HUDEP-2 (cell line): ENCODE results near the gene EPB41L4A.
A peak's percentile ranks its signal among the peaks of the same experiment; 100 is the strongest.
"Not testable (repeated sequence)": the region's sequence is repeated elsewhere in the genome, so short reads cannot be mapped to it uniquely, and the experiment has no call there.

Experiments used
- DNase-seq, 76 experiments: peaks; one replicate each; lab custom pipeline; 2025; ENCODE audit not compliant: unreplicated experiment in 76 of 76; lab: John Stamatoyannopoulos, UW

EPB41L4A gene

GRCh38 chr5:112263469-112263868 lies 155.6 kb downstream of the EPB41L4A start:
- no peak for DNase-seq

- DNase-seq: no peak
Observed at GRCh38 chr5:112258571-112258970, 160.5 kb downstream of the EPB41L4A start.

GRCh38 chr5:112257976-112258375 lies 161.1 kb downstream of the EPB41L4A start:
- no peak for DNase-seq

GRCh38 chr5:112257005-112257404 lies 162.1 kb downstream of the EPB41L4A start:
- no peak for DNase-seq

DNA sequence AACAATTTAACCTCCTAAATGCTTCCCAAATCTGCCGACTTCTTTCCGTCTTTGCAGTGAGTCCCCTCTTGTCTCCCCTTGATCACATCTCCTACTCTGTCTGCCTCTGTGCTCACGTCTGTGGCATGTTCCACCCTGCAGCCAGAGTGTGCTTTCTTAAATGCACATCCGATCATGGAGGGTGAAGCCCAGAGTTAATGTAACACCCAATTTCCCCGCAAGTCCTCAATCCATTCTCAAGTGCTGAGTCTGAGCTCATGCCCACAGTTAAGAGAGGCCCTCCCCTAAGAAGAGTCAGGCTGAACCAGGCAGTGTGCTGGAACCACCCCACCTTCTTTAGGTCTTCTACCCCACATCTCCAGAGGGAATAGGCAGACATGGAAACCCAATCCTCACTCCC lies 164.8 kb downstream of the EPB41L4A start:
- no peak for DNase-seq

- DNase-seq: no peak
Observed at GRCh38 chr5:112253478-112254250, 165.4 kb downstream of the EPB41L4A start.

DNA sequence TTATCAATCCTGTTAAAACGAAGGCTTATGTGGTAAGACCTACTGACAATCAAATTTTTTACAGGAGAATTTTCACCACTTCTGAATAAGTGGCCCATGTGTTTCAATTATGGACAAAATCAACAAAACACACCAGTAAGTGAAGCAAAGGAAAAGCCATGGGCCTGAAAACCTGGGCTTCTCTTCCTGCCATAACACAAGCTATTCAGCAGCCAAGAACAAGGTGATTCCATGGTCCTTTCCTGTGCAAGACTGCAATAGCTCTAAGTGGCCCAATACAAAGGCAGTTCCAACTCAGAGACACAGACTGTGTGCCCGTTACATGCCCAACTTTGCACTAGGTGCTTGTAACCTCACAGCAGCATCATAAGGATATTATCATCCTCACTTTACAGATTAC lies 168.5 kb downstream of the EPB41L4A start:
- no peak for DNase-seq

DNA sequence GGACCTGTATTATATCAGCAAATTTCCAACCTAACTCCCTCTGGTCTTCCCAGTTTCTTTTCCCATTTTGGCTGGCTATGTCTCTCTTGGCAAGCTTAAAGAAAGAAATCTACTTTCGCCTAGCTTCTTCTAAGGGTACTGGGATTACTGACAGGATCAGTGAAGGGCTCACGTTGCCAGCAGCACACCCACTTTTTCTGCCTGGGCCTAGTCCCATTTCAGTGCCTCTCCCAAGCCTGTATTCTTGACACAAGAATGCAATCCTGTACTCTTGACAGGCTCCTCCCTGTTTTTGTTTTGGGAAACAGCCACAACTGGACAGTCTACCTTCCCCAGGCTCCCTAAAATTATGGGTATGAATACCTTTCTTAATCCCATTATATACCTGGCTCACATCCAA lies 170.5 kb downstream of the EPB41L4A start:
- no peak for DNase-seq

DNA sequence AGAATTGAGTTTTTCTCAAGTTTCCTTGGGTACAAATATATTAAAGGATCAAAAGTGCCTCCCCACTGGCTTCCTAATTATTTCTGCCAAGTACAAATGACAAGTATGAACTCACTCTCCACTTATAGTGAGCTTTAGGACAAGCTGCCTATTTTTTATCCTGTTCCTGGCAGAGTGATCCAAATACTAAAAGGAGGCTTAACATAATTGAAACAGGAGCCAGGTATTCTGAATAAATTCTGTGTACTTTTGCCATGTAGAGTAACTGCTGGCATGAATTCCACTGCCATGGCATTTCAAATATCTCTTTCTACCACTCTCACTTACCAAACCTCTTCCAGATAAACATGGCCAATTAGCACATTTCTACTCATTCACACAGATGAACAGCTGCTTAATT lies 171.1 kb downstream of the EPB41L4A start:
- DNase-seq: no peak

- DNase-seq: no peak
Observed at GRCh38 chr5:112245656-112246055, 173.4 kb downstream of the EPB41L4A start.

GRCh38 chr5:112239996-112240395 lies 179.1 kb downstream of the EPB41L4A start:
- DNase-seq: no peak

DNA sequence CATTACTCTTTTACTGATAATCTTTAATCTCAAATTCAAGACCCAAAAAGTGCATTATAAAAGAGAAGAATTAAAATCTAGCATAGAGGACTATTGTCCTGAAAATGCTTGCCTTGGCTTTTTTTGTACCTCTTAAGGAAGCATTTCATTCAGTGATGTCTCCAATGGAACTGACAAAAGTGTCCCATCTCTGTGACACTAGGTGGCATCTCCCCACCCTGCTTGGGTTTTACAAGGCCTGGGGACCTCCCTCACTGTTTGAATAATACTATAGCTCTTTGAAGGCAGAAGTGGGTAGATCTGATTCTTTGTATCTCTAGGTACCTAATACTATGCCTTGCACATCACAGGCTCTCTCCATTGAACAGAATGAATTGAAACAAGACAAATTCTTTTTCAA lies 180.6 kb downstream of the EPB41L4A start:
- DNase-seq: peak in 20 of 76 experiments; percentile 3 to 42 (median 10)

DNA sequence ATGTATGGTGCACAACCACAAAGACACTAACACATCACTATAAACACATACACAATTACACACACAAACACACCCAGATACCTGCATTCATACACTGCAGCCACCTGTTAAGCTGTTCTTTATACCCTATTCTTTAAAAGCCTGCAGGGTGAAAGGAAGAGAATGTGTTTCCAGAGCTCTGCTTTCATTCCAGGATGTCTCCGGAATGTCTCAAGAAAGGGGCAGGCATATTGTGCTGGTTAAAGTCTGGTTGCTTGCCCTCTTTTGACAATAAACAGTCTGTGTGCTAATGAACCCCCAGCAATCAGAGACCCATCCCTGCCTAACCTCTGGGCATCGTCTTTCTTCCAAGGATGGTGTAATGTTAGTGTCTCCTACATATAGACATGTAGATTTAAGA lies 181.6 kb downstream of the EPB41L4A start:
- DNase-seq: no peak

- no peak for DNase-seq
Observed at GRCh38 chr5:112234000-112234399, 185.1 kb downstream of the EPB41L4A start.

GRCh38 chr5:112232667-112233066 lies 186.4 kb downstream of the EPB41L4A start:
- DNase-seq: peak in 42 of 76 experiments; percentile 1 to 83 (median 48)

DNA sequence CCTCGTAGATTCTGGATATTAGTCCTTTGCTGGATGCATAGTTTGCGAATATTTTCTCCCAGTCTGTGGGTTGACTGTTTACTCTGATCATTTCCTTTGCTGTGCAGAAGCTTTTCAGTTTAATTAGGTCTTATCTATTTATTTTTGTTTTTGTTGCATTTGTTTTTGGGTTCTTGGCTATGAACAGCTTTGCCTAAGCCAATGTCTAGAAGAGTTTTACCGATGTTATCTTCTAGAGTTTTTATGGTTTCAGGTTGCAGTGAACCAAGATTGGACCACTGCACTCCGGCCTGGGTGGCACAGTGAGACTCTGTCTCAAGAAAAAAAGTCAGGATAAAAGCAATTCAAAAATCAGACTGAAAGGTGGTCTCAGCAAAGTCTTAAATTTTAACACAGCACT lies 188.5 kb downstream of the EPB41L4A start:
- no peak for DNase-seq

DNA sequence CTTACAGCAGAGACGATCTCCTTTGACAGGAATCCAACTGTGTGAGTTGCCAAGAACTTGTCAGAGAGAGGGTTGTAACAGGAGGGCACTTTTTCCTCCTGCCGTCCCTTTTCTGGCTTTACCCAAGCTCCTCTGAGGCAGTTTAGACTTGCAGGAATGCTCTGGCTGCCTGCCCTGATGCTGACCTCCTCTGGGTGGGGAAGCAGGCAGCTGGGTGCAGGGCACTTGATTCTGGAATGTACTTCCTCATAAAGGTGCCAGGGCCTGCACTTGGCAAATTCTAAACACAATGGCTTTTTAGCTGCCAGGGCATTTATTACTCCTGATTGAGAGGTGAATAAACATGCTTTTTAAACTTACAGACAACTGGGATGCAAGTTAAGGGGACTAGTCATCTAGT lies 190.4 kb downstream of the EPB41L4A start:
- DNase-seq: peak in 51 of 76 experiments; percentile 6 to 68 (median 32)

GRCh38 chr5:112227911-112228631 lies 191.0 kb downstream of the EPB41L4A start:
- no peak for DNase-seq

GRCh38 chr5:112226215-112226614 lies 192.9 kb downstream of the EPB41L4A start:
- no peak for DNase-seq

GRCh38 chr5:112222997-112223396 lies 196.1 kb downstream of the EPB41L4A start:
- not testable (repeated sequence) for DNase-seq

DNA sequence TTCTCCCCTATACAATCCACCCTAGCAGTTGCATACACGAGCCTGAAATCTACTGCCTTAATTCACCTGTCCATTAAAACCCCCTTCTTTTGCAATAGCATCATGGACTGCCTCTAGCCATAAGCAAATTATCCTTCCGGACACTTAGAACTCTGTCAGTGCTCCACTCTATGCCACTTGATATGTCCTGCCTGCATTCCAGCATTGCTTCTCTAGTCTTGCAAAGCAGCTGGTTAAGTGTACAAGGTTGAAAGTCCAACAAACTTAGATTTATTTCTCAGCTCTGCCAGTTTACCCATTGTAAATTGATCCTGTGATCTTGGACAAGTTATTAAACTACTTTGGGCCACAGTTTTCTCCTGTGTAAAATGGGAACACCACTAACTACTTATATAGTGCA lies 197.9 kb downstream of the EPB41L4A start:
- DNase-seq: no peak

DNA sequence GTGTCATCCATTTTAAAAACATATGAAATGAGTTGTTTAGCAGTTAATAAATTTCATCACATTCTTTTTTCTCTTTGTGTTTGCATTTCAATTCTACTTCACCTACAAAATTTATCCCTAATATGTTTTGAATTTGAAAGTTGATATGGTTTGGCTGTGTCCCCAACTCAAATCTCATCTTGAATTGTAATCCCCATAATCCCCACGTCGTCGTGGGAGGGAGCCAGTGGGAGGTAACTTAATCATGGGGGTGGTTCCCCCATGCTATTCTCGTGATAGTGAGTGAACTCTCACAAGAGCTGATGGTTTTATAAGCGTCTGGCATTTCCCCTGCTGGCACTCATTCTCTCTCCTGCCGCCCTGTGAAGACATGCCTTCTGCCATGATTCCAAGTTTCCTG lies 200.1 kb downstream of the EPB41L4A start:
- peak in 21 of 76 experiments; percentile 2 to 49 (median 19) for DNase-seq
